ENCODE measurements around the gene CCDC57. TPM values are rescaled to one million over a fixed set of nuclear protein-coding genes. Genes with fewer than 3 reads are reported as not detected.

CCDC57 gene
- total RNA-seq, 4 donors from 2014 or later, result 8.4 to 21.6 (median 16.4) TPM

DNA sequence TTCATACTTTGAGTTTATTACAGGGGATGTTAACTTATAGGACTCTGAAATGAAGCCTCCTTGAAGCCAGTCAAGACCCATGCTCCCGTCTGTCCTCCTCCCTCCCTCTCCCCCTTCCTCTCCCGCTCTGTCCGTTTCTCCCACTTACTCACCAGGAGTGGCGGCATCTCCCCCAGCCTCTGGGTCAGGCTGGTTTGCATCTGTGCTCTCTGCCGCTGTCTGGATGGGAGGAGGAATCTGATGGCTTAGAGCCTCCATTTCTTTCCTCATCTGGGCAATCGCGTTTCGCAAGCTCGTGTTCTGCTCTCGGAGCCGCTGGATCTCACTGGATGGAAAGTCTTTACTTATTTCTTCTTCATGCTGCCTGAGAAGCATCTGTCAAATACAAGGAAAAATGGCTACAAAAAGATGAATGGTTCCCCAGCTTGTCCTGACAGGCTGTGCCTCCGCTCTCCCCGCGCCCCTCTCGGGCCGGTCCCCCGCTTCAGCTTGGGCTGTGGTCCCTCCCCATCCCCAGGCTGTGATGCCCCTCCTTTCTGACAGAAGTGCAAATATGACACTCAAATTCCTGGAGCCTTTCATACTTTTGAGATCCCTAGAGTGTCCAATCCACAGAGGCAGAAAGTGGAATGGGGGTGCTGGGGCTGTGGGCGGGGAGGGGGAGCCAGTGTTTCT, 40.0 kb downstream of the CCDC57 start:
- DNase-seq (ENCODE audit: extremely low spot score), result no peak
- no peak overlapping the region for H3K27ac ChIP-seq (replicated peaks in 1 of 4)
- H3K27me3 ChIP-seq, result no peaks in the 10 kb centered on the region
- intact Hi-C loops (cut with DNase I), result no loop called here
- no peaks in the 10 kb centered on the region for H3K9me3 ChIP-seq
- H3K4me1 ChIP-seq, result no peaks in the 10 kb centered on the region
- H3K36me3 ChIP-seq, result peaks cover 17 to 59% (median 48%) of the 10 kb centered on the region in 4 donors
- no peak overlapping the region for H3K4me3 ChIP-seq
- TF ChIP-seq POLR2A (IDR thresholded peaks at IDR 0.05; ENCODE audit: low read depth) (no peak), EP300 (IDR thresholded peaks at IDR 0.05) (no peak), POLR2AphosphoS5 (IDR thresholded peaks at IDR 0.05) (no peak)
- TF ChIP-seq, protein P1, sequence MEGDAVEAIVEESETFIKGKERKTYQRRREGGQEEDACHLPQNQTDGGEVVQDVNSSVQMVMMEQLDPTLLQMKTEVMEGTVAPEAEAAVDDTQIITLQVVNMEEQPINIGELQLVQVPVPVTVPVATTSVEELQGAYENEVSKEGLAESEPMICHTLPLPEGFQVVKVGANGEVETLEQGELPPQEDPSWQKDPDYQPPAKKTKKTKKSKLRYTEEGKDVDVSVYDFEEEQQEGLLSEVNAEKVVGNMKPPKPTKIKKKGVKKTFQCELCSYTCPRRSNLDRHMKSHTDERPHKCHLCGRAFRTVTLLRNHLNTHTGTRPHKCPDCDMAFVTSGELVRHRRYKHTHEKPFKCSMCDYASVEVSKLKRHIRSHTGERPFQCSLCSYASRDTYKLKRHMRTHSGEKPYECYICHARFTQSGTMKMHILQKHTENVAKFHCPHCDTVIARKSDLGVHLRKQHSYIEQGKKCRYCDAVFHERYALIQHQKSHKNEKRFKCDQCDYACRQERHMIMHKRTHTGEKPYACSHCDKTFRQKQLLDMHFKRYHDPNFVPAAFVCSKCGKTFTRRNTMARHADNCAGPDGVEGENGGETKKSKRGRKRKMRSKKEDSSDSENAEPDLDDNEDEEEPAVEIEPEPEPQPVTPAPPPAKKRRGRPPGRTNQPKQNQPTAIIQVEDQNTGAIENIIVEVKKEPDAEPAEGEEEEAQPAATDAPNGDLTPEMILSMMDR (IDR thresholded peaks at IDR 0.05), result no peak
- WGBS, result 90% methylated on average over 18 of the region's 18 CpGs

DNA sequence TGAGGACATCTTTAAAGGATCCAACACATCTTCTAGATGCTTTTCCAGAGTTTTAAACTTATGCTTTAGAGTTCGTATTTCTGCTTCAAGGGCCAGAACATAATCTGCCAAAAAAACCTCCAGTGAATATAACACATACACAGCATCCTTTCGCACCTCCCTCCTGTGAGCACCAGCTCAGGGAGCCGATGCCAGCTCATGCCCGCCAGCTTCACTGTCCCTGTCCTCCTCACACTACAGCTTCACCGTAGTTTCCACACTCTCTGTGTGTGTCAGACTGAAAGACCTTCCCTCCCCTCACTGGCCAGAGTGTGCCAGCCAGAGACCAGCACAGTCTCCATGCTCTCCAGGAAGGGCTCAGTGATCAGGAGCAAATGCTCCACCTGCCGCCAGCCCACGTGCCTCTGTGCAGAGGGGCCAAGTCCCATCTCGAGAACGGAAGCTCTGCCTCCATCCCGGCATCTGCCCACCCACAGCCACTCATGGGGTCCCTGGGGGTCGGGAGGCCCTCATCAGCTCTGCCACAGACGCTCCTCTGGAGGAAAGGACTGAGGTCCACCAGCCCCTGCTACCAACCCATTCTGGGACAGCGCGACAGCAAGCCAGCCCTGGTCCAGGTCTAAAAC, 40.8 kb downstream of the CCDC57 start:
- TF ChIP-seq EP300 (IDR thresholded peaks at IDR 0.05), result no peak
- TF ChIP-seq POLR2AphosphoS5 (IDR thresholded peaks at IDR 0.05), result no peak
- TF ChIP-seq, protein P1 (IDR thresholded peaks at IDR 0.05), result no peak
- no peak for TF ChIP-seq POLR2A (IDR thresholded peaks at IDR 0.05; ENCODE audit: low read depth)
- Histone ChIP-seq H3K4me3 (no peak overlapping the region), H3K27ac (replicated peaks in 1 of 4) (no peak overlapping the region), H3K9me3 (no peaks in the 10 kb centered on the region), H3K27me3 (no peaks in the 10 kb centered on the region), H3K4me1 (no peaks in the 10 kb centered on the region), H3K36me3 (peaks cover 17 to 57% (median 50%) of the 10 kb centered on the region in 4 donors)
- intact Hi-C loops (cut with DNase I), result no loop called here
- WGBS, result 91% methylated on average over 14 of the region's 14 CpGs
- no peak for DNase-seq (ENCODE audit: extremely low spot score)

DNA sequence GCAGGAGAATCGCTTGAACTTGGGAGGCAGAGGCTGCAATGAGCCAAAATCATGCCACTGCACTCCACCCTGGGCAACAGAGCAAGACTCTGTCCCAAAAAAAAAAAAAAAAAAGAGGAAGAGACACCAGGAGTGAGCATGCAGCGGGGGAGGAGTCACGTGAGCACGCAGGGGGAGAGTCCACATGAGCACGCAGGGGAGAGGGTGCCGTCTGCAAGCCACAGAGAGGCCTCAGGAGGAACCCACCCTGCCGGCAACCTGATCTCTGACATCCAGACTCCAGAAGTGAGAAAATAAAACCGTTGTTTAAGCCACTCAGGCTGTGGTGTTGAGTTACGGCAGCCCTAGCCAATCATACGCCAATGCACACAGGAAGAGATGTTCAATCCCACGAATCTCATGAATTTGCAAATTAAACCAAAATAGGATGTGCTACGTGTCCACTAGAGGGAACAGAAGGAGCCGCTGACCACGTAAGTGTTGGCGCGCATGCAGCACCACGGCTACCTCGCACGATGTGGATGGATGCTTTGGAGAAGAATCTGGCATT, 42.2 kb downstream of the CCDC57 start:
- TF ChIP-seq EP300 (IDR thresholded peaks at IDR 0.05), result no peak
- TF ChIP-seq, protein P1 (IDR thresholded peaks at IDR 0.05), result no peak
- TF ChIP-seq POLR2AphosphoS5 (IDR thresholded peaks at IDR 0.05), result no peak
- no peak for TF ChIP-seq POLR2A (IDR thresholded peaks at IDR 0.05; ENCODE audit: low read depth)

DNA sequence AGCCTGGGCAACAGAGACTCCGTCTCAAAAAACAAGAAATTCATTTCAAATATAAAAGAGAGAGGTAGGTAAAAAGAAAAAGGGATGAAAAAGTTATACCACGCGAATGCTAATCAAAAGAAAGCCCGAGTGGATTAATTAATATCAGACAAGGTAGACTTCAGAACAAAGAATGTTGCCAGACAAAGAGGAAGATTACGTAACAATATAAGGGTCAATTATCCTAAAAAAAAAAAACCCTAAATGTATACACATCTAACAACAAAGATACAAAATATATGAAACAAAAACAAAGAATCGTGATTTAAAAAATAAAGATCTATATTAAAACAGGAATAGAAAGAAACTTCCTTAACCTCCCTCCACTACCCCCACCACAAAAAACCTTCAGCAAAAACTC, 44.1 kb downstream of the CCDC57 start:
- H3K4me1 ChIP-seq, result no peaks in the 10 kb centered on the region
- no peak overlapping the region for H3K4me3 ChIP-seq
- no peak for DNase-seq (ENCODE audit: extremely low spot score)
- TF ChIP-seq, protein P1 (IDR thresholded peaks at IDR 0.05), result no peak
- TF ChIP-seq POLR2AphosphoS5 (IDR thresholded peaks at IDR 0.05), result no peak
- TF ChIP-seq POLR2A (IDR thresholded peaks at IDR 0.05; ENCODE audit: low read depth), result no peak
- TF ChIP-seq EP300 (IDR thresholded peaks at IDR 0.05), result no peak
- 92% methylated on average over 6 of the region's 6 CpGs for WGBS
- H3K36me3 ChIP-seq, result peaks cover 11 to 62% (median 46%) of the 10 kb centered on the region in 4 donors
- H3K27me3 ChIP-seq, result no peaks in the 10 kb centered on the region
- intact Hi-C loops (cut with DNase I), result no loop called here
- no peaks in the 10 kb centered on the region for H3K9me3 ChIP-seq
- H3K27ac ChIP-seq (replicated peaks in 1 of 4), result no peak overlapping the region

More for the DNA sequence above, 42.2 kb downstream of the CCDC57 start:
- no peaks in the 10 kb centered on the region for H3K9me3 ChIP-seq
- H3K27ac ChIP-seq (replicated peaks in 1 of 4), result no peak overlapping the region
- 70% methylated on average over 16 of the region's 19 CpGs for WGBS
- peaks cover 17 to 65% (median 52%) of the 10 kb centered on the region in 4 donors for H3K36me3 ChIP-seq
- no peak for DNase-seq (ENCODE audit: extremely low spot score)
- H3K27me3 ChIP-seq, result no peaks in the 10 kb centered on the region
- intact Hi-C loops (cut with DNase I), result no loop called here
- H3K4me1 ChIP-seq, result no peaks in the 10 kb centered on the region
- no peak overlapping the region for H3K4me3 ChIP-seq

Measured in esophagus muscularis mucosa (tissue), 4 donors.